EL (cell line): ENCODE data around the gene ZDHHC11.
"Not testable (repeated sequence)": the region's sequence is repeated elsewhere in the genome, so short reads cannot be mapped to it uniquely, and the experiment has no call there.

Source experiments
- DNase-seq: peaks from one replicate; pipeline ENCODE4 v3.0.0-alpha.2; 2016

Gene ZDHHC11

DNA sequence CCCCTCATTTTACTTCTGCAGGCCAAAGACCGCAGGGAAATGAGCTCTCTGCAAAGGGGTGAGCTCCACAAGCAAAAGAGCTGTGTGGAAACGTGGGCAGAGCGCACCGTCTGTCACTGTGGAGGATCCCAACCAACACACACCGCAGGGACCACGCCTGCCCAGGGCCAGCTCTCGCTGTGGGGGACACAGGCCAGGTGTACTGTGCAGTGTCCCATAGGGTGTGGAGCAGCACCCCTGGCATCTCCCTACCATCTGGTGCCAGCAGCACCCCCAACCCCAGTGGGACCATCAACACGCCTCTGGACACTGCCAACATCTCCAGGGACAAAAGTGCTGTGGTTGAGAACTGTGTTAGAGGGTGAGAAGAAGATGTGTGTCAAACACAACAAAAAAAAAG is 27.9 kb upstream of the ZDHHC11 start:
- not testable (repeated sequence) for DNase-seq

DNA sequence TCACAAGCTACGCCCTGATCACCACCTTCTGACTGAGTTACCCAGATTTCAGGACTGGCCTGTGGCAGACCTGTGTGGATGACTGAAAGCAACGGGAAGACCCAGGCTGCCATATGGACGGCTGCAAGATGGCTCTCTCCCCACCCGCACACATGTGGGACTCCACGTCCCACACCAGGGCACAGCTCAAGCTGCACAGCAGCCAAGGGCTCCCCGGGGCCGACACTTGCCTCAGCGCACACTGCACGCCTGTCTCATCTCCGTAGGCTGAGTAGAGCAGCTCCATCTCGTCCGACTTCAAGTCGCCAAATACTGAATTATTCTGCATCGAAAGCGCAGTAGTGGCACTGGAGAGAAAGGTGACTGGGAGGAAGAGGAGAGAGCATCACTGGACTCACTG is 27.3 kb upstream of the ZDHHC11 start:
- DNase-seq, result no peak

GRCh38 chr5:876398-877365 is 25.9 kb upstream of the ZDHHC11 start:
- DNase-seq, result no peak

DNA sequence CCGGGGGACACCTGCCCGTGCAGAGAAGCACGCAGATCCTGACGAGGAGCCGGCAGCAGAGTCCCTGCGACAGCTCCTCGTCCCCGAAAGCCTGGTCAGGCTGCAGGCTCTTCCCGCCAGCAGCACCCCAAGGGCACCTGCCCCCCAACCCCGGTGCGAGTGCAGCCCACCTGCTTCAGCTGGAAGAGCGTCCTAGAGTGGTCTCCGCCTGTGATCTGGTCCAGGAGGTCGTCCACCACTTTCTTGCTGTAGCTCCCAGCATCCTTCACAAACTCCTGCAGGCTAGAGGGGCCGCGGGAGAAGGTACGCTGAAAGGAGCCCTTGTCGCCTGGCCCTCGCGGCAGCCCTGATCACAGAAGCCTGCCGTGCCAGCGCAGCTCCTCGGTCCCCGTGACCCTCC is 25.1 kb upstream of the ZDHHC11 start:
- no peak for DNase-seq

GRCh38 chr5:873328-873727 is 22.5 kb upstream of the ZDHHC11 start:
- no peak for DNase-seq

GRCh38 chr5:872301-872700 is 21.5 kb upstream of the ZDHHC11 start:
- DNase-seq, result no peak

DNA sequence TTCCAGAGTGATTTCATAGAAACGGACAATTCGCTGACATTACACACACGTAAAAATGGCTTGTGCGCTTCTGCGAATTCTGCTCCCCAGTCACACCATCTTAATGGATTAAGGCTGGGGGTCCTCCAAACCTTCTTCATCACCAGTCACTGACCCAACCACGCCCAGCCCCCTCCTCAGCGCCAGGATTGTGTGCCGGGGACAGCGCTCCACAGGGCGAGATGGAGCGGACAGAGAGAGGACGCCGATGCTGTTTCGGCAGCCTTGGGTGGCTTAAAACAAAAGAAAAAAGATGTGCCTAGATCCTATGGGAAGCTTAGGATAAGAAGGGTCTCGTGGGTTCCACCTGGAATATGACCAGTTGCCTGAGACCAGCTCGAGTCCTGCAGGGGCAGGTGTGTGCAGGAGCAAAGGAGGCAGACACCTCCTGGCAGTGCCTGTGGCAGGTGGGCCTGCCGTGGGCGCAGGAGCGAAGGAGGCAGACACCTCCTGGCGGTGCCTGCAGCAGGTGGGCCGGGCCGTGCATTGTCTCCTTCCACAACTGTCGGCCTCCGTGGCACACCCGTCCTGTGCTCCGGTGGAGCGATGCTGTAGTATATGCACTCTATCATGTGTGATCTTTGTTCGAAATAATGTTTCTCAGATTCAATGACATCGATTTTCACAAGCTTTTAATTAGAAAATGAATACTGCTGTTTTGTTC is 21.0 kb upstream of the ZDHHC11 start:
- DNase-seq, result no peak

DNA sequence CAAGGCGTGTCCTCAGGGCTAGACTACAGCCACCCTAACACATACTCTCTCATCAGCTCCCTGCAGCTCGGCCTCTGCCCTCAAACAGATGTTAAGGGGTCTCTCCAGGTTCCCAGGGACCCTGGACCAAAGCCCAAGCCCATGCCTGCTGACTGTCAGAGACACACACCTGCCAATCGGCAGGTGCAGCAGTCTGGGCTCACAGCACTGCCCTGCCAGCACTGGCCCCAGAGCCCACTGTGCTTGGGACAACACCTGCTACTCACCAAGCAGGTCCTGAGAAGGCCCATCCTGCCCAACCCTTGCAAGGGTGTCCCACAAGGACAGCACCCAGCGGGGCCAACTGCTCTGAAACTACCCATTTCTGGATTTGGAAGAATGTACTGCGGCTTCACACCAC is 20.2 kb upstream of the ZDHHC11 start:
- DNase-seq, result no peak

DNA sequence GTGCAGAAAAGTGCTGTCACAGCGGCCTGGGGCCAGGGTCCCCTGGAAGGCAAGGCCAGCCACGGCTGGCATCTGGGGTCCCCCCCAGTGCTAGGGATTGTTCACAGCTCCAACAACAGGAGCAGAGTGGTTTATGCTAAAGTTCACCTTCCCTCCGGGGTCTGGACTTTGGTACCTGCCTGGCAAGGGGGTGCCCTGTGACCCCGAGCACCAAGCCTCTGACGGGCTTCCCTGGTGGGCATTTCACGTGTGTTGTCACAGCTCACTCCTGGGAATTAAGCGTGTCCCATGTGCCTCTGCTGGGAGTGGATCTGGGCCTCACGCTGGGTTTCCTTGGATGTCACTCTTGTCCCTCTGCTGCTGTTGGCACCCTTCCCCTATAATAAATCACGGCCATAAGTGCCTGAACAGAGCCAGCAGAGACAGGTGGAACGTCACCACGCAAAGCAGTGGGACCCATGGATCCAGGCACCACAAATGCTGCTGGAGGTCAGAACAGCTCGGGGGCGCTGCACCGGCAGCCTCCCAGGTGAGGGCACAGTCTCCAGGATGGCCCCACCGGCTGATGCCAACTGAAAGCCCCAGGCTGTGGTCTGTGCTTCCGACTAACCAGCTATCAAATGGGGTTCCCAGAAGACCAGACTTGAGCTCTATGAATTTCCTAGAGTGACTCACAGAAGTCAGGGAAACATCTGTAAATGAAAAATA is 17.8 kb upstream of the ZDHHC11 start:
- DNase-seq, result no peak

GRCh38 chr5:867300-867870 is 16.6 kb upstream of the ZDHHC11 start:
- no peak for DNase-seq

- no peak for DNase-seq
These were observed 15.0 kb upstream of the ZDHHC11 start for GRCh38 chr5:865771-866170.

- no peak for DNase-seq
These were observed 14.4 kb upstream of the ZDHHC11 start for GRCh38 chr5:865168-865521.

DNA sequence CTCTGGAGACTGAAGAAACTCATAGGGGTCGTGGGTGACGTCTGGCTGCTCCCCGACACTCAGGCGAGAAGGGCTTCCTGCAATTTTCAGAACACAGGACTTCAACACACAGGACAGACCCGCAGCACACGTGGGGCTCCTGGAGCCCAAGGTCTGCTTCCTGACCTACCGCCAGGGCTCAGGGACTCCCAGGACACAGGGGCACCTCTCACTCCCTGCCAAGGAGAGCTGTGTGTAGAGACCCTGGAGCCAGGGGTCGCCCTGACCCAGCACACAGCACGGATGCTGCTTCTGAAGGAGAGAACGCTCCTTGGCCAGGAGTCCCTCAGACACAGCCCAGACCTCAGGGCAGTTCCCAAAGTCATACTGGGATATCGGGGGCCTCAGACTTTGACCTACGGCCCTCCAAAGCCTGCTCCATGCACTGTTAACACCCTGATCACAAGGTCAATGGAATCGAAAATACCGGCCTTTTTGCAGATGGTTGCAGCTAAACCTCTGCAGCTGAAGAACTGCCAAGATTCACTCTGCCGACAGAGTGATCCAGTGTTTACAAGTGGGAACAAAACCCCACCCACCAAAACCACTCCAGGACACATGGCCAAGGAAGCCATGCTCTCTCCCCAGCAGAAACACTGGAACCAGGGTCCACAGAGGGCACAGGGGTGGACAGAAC is 13.8 kb upstream of the ZDHHC11 start:
- no peak for DNase-seq

DNA sequence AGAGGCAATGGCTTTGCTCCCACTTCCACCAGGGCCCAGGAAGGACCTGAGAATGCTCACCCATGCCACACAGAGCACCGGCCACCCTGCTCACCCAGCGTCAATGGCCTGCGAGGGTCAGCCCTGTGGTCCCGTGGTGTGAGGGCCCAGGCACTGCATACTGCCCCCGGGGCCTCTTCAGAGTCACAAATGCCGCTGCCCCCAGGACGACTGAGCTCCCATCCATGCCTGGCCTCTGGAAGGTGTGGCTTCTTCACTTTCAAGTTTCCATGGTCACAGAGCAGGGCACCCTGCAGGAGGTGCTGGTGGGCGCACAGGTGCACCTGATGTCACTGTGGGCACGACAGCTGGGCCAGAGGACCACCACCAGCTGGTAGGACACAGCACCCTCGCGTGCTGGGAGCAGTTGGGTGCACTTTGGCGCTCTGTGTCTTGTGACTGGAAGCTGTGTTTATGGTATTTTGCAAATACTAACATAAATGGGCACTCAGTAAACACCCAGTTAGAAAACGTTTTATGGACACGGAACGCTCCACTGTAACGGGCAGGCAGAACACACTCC is 12.5 kb upstream of the ZDHHC11 start:
- DNase-seq, result no peak

GRCh38 chr5:862367-863243 is 11.8 kb upstream of the ZDHHC11 start:
- DNase-seq, result peak; percentile 38

GRCh38 chr5:861442-862366 is 10.9 kb upstream of the ZDHHC11 start:
- no peak for DNase-seq

DNA sequence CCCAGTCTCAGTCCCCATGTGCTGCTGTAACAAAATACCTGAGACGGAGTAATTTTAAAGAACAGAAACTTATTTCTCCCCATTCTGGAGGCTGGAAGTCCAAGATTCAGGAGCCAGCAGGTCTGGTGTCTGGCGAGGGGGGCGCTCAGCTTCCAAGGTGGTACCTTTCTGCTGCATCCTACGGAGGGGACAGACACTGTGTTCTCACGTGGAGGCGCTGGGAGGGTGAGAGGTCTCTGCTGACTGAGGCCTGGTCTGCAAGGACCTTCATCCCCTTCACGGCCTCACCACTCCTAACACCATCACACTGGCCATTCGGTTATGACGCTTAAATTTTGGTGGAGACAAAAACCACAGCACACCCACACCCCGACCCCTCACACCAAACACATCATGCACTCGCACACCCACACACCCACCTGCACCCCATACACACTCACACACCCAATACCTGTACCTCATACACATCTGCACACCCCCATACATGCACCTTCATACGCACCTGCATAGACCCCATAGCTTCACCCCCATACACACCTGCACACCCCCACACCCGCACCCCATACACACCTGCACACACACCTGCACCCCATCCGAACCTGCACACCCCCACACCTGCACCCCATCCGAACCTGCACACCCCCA is 9.8 kb upstream of the ZDHHC11 start:
- no peak for DNase-seq

GRCh38 chr5:859798-860296 is 9.1 kb upstream of the ZDHHC11 start:
- DNase-seq, result no peak

GRCh38 chr5:859391-859790 is 8.6 kb upstream of the ZDHHC11 start:
- no peak for DNase-seq
